BLaER1 treated with 17β-estradiol and CSF1 and Interleukin-3, amounts not matched to agents 10 nM and 100 nM (cell line): ENCODE measurements around the gene TKT.

ENCODE experiments used
- H3K27ac ChIP-seq, 11 experiments: shearing (Covaris generic); formaldehyde crosslinking; 2 replicates each; pipeline ENCODE4 v1.8.1; 2022
- H3K27me3 ChIP-seq, 11 experiments: shearing (Covaris generic); formaldehyde crosslinking; 2 replicates each; pipeline ENCODE4 v1.8.1; 2022
- H3K36me3 ChIP-seq, 11 experiments: shearing (Covaris generic); formaldehyde crosslinking; 2 replicates each; pipeline ENCODE4 v1.8.1; 2022
- H3K4me1 ChIP-seq, 10 experiments: shearing (Covaris generic); formaldehyde crosslinking; 2 replicates each; pipeline ENCODE4 v1.8.1; 2022
- H3K4me2 ChIP-seq, 11 experiments: shearing (Covaris generic); formaldehyde crosslinking; 2 replicates each; pipeline ENCODE4 v1.8.1; 2022
- H3K4me3 ChIP-seq, 10 experiments: shearing (Covaris generic); formaldehyde crosslinking; 2 replicates each; pipeline ENCODE4 v1.8.1; 2022
- H3K9ac ChIP-seq, 11 experiments: shearing (Covaris generic); formaldehyde crosslinking; 2 replicates each; pipeline ENCODE4 v1.8.1; 2022
- H3K9me3 ChIP-seq, 11 experiments: shearing (Covaris generic); formaldehyde crosslinking; replicated peaks in 1 of 11; 2 replicates each; pipeline ENCODE4 v1.8.1; 2022
- H4K20me1 ChIP-seq, 11 experiments: shearing (Covaris generic); formaldehyde crosslinking; 2 replicates each; pipeline ENCODE4 v1.8.1; 2022
- Cebpa-rat ChIP-seq, 11 experiments: shearing (Covaris generic); IDR thresholded peaks; 2 replicates each; pipeline ENCODE4 v1.8.1; 2022

The TKT gene

DNA sequence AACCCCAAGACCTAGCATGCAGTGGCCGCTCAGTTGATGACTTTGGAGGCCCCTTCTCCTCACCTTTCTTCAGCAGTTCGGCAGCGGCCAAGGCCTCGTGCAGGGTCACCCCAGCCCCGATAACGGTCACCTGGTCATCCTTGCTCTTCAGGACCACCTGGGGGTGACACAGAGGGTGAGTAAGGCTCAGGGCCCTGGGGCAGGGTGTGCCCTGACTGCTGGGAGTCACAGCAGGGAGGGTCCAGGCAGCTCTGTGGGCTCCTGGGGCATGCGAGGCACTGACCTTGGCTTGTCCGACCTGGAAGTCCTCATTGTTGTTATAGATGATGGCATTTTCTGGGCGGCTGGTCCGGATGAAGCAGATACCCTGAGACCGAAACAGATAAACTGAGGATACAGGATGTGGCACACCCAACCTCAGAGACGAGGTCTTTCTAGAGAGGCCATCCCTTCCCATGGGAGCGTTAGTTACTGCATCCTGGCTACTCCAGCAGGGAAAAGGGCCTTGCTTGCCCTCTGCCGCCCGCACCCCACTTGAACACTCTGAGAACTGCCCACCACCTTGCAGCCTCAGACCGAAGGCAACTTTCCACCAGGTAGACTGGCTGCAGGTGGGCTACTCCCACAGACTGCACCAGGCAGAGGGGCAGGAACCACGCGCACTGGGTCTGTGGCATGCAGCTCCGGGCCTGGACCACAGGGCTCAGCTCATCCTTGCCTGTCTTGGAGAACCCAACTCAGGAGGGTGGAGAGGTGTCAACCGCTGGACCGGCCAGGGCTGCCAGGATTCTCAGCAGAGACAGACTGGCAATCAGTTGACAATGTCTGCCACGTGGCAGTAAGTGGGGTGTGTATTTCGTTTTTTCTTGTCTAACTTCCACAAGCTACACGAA, 27.6 kb downstream of the TKT start:
- Histone ChIP-seq H3K4me2 (no peak overlapping the region), H3K9me3 (no peaks in the 10 kb centered on the region), H4K20me1 (peaks cover 18 to 100% (median 99%) of the 10 kb centered on the region in 11 experiments; a peak in 21 of 22 replicates), H3K4me1 (peaks cover 0 to 19% (median 0%) of the 10 kb centered on the region in 10 experiments; a peak in 5 of 20 replicates), H3K36me3 (peaks cover 100% of the 10 kb centered on the region in 11 experiments), H3K4me3 (no peak overlapping the region), H3K9ac (0 out of 22 replicates have a peak overlapping the region, but pooled peaks of 1 of the 11 experiments have one; percentile 13), H3K27me3 (no peaks in the 10 kb centered on the region), H3K27ac (no peak overlapping the region)
- TF ChIP-seq Cebpa-rat (IDR thresholded peaks at IDR 0.05): no peak

- Histone ChIP-seq H3K9me3 (no peaks in the 10 kb centered on the region), H3K27me3 (no peaks in the 10 kb centered on the region), H4K20me1 (peaks cover 9 to 100% (median 97%) of the 10 kb centered on the region in 11 experiments; a peak in 21 of 22 replicates), H3K4me3 (no peak overlapping the region), H3K9ac (no peak overlapping the region), H3K4me1 (peaks cover 0 to 19% (median 0%) of the 10 kb centered on the region in 10 experiments; a peak in 5 of 20 replicates), H3K27ac (no peak overlapping the region), H3K36me3 (peaks cover 91 to 100% (median 99%) of the 10 kb centered on the region in 11 experiments), H3K4me2 (no peak overlapping the region)
- no peak for TF ChIP-seq Cebpa-rat (IDR thresholded peaks at IDR 0.05)
Observed at GRCh38 chr3:53226841-53227407, 28.9 kb downstream of the TKT start.

DNA sequence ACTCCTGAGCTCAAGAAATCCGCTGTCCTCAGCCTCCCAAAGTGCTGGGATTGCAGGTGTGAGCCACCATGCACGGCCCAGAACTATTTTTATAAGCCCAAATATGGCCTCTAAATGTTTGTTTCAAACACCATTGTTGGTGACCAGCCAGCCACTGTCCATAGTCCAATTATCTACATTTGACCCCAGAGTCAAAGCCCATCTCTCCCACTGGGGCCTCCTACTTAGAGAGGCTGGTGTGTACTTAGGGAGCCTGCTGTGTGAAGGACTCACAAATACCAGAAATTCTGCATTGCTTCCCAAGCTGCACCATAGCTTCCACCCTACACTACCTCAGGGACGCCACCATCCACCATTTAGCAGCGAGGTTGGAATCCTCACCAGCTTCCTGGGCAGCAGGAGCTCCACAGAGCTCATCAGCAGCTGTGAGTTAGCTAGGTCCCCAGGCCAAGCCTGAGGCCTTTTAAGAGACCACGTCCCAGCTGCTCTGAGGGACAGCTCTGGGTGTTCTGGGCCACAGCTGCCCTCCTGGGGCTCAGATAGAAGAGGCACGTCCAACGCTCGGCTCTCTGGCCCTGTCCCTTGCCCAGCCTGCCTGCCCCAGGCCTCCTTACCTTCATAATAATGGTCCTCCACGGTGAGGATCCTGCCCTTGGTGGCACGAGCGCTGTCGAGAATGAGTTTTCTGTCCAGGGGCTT, 29.5 kb downstream of the TKT start:
- H3K9ac ChIP-seq: no peak overlapping the region
- no peak overlapping the region for H3K4me2 ChIP-seq
- no peak overlapping the region for H3K27ac ChIP-seq
- H3K4me1 ChIP-seq: peaks cover 0 to 19% (median 0%) of the 10 kb centered on the region in 10 experiments; a peak in 5 of 20 replicates
- H3K27me3 ChIP-seq: no peaks in the 10 kb centered on the region
- no peaks in the 10 kb centered on the region for H3K9me3 ChIP-seq
- no peak for TF ChIP-seq Cebpa-rat (IDR thresholded peaks at IDR 0.05)
- peaks cover 9 to 100% (median 97%) of the 10 kb centered on the region in 11 experiments; a peak in 21 of 22 replicates for H4K20me1 ChIP-seq
- H3K36me3 ChIP-seq: peaks cover 85 to 100% (median 92%) of the 10 kb centered on the region in 11 experiments
- H3K4me3 ChIP-seq: no peak overlapping the region

DNA sequence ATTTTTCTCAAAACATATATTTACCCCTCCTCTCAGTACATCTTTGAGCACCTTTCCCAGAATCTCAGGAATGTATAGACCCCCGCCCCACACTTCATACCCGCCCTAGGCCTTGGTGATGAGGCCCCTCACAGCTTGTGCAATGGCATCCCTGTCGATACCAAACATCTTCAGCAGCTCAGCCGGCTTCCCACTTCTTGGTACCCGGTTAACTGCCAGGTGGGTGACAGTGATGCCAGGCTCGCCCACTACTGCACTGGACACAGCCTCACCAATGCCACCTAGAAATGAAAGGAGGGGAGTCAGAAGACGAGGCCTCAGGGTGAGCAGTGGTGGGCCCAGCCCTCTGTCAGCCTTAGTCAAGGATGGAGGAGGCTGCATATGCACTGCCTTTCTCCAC, 30.2 kb downstream of the TKT start:
- Histone ChIP-seq H3K27me3 (no peaks in the 10 kb centered on the region), H4K20me1 (peaks cover 9 to 100% (median 90%) of the 10 kb centered on the region in 11 experiments; a peak in 21 of 22 replicates), H3K9ac (no peak overlapping the region), H3K36me3 (peaks cover 78 to 93% (median 86%) of the 10 kb centered on the region in 11 experiments), H3K4me2 (no peak overlapping the region), H3K4me1 (peaks cover 0 to 19% (median 0%) of the 10 kb centered on the region in 10 experiments; a peak in 5 of 20 replicates), H3K9me3 (no peaks in the 10 kb centered on the region), H3K4me3 (no peak overlapping the region), H3K27ac (no peak overlapping the region)
- TF ChIP-seq Cebpa-rat (IDR thresholded peaks at IDR 0.05): no peak

DNA sequence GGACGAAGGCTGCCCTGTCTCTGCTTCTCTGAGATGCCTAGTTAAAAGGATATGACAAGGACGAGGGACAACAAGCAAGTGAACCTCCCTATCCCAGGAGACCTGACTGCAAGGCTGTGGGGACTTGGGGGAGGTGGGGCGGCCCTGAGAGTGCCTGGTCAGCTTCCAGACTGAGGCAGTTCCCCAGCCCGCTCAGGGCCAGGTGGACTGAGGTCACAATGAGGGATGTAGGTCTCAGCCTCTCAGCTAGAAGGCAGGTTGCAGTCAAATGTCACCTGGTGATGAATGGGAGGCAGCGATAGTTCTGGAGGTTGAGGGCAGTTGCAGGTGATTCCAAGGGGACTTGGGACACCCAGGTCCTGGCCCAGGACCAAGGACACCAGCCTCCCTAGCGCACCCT, 30.6 kb downstream of the TKT start:
- Histone ChIP-seq H3K36me3 (peaks cover 74 to 89% (median 81%) of the 10 kb centered on the region in 11 experiments), H3K27me3 (no peaks in the 10 kb centered on the region), H3K27ac (no peak overlapping the region), H3K9ac (peak overlapping the region in 1 of 11 experiments; percentile 22; a peak in 1 of 22 replicates), H4K20me1 (peaks cover 9 to 100% (median 86%) of the 10 kb centered on the region in 11 experiments; a peak in 21 of 22 replicates), H3K9me3 (no peaks in the 10 kb centered on the region), H3K4me1 (peaks cover 0 to 19% (median 0%) of the 10 kb centered on the region in 10 experiments; a peak in 5 of 20 replicates), H3K4me2 (no peak overlapping the region), H3K4me3 (no peak overlapping the region)
- TF ChIP-seq Cebpa-rat (IDR thresholded peaks at IDR 0.05): no peak

- Histone ChIP-seq H3K27me3 (no peaks in the 10 kb centered on the region), H3K36me3 (peaks cover 67 to 82% (median 75%) of the 10 kb centered on the region in 11 experiments), H4K20me1 (peaks cover 9 to 95% (median 79%) of the 10 kb centered on the region in 11 experiments; a peak in 21 of 22 replicates)
Observed at GRCh38 chr3:53224536-53224935, 31.3 kb downstream of the TKT start.

GRCh38 chr3:53224026-53224425, 31.8 kb downstream of the TKT start:
- Histone ChIP-seq H3K4me1 (peaks cover 0 to 19% (median under 1%) of the 10 kb centered on the region in 10 experiments; a peak in 6 of 20 replicates), H3K27ac (peak overlapping the region in 2 of 11 experiments; percentile 8 to 13; a peak in 5 of 22 replicates), H3K4me3 (no peak overlapping the region), H3K36me3 (peaks cover 62 to 77% (median 70%) of the 10 kb centered on the region in 11 experiments), H4K20me1 (peaks cover 9 to 90% (median 74%) of the 10 kb centered on the region in 11 experiments; a peak in 21 of 22 replicates), H3K9ac (0 out of 22 replicates have a peak overlapping the region, but pooled peaks of 1 of the 11 experiments have one; percentile 15), H3K4me2 (no peak overlapping the region), H3K9me3 (no peaks in the 10 kb centered on the region), H3K27me3 (no peaks in the 10 kb centered on the region)
- no peak for TF ChIP-seq Cebpa-rat (IDR thresholded peaks at IDR 0.05)

More at GRCh38 chr3:53224536-53224935, 31.3 kb downstream of the TKT start:
- H3K4me2 ChIP-seq: no peak overlapping the region
- 0 out of 22 replicates have a peak overlapping the region, but pooled peaks of 2 of the 11 experiments have one; percentile 15 to 22 for H3K9ac ChIP-seq
- no peak overlapping the region for H3K4me3 ChIP-seq
- H3K9me3 ChIP-seq: no peaks in the 10 kb centered on the region
- no peak overlapping the region; a peak in 1 of 22 replicates for H3K27ac ChIP-seq
- peaks cover 0 to 19% (median 0%) of the 10 kb centered on the region in 10 experiments; a peak in 5 of 20 replicates for H3K4me1 ChIP-seq
- TF ChIP-seq Cebpa-rat (IDR thresholded peaks at IDR 0.05): no peak

- Histone ChIP-seq H3K9me3 (no peaks in the 10 kb centered on the region), H4K20me1 (peaks cover 9 to 85% (median 69%) of the 10 kb centered on the region in 11 experiments; a peak in 21 of 22 replicates), H3K4me1 (peaks cover under 1 to 19% (median 4%) of the 10 kb centered on the region in 10 experiments; a peak in 17 of 20 replicates), H3K27me3 (no peaks in the 10 kb centered on the region), H3K27ac (no peak overlapping the region; a peak in 2 of 22 replicates), H3K4me3 (no peak overlapping the region), H3K9ac (no peak overlapping the region), H3K36me3 (peaks cover 57 to 72% (median 65%) of the 10 kb centered on the region in 11 experiments), H3K4me2 (no peak overlapping the region)
- TF ChIP-seq Cebpa-rat (IDR thresholded peaks at IDR 0.05): no peak
Observed at GRCh38 chr3:53223541-53223966, 32.3 kb downstream of the TKT start.
